H1 (cell line): ENCODE results near the gene KIF5C. TPM values are rescaled to one million over a fixed set of nuclear protein-coding genes. Genes with fewer than 3 reads are reported as not detected.

Experiments
- CTCF ChIA-PET: fragments of 300-600 bp; sonication (Branson Sonifier 250); formaldehyde crosslinking; loops from one replicate; lab custom pipeline; 2021; ENCODE audit not compliant: partially characterized antibody; lab: Charles Lee
- POLR2A ChIA-PET: fragments of 300-600 bp; sonication (Branson Sonifier 250); formaldehyde crosslinking; loops from one replicate; lab custom pipeline; 2021; ENCODE audit warnings: inconsistent platforms; ENCODE audit not compliant: partially characterized antibody; lab: Charles Lee
- DNase-seq, 2 experiments: peaks; one replicate each; pipeline versions ENCODE4 v3.0.0 to v3.0.0-alpha.2; 2010 to 2022; ENCODE audit warnings: low spot score in 2 of 2, low read depth in 1 of 2, mixed read lengths in 1 of 2
- FAIRE-seq: peaks from 2 replicates; lab custom pipeline; 2011; peaks lifted over from hg19 to GRCh38; lab: Jason Lieb, UNC
- H2AFZ ChIP-seq: 2 replicates; pipeline ENCODE4 v1.8.1; 2012; ENCODE audit warnings: low read length, inconsistent platforms
- H2AK5ac ChIP-seq: 2 replicates; pipeline ENCODE4 v1.6.1; 2013; ENCODE audit warnings: low read depth, low read length
- H2BK120ac ChIP-seq: replicated peaks from 2 replicates; pipeline ENCODE3; 2013; ENCODE audit warnings: low read depth, low read length, inconsistent platforms
- H2BK12ac ChIP-seq: 2 replicates; pipeline ENCODE4 v1.6.1; 2013; ENCODE audit warnings: low read depth, low read length
- H2BK15ac ChIP-seq: 2 replicates; pipeline ENCODE4 v1.6.1; 2013; ENCODE audit warnings: low read length
- H2BK20ac ChIP-seq: 2 replicates; pipeline ENCODE4 v1.6.1; 2013; ENCODE audit warnings: low read length
- H2BK5ac ChIP-seq: 2 replicates; pipeline ENCODE4 v1.6.1; 2013; ENCODE audit warnings: low read depth, low read length
- H3K14ac ChIP-seq: 2 replicates; pipeline ENCODE4 v1.6.1; 2013; ENCODE audit warnings: inconsistent platforms; ENCODE audit not compliant: insufficient read length
- H3K18ac ChIP-seq: 2 replicates; pipeline ENCODE4 v1.6.1; 2013; ENCODE audit warnings: low read length; ENCODE audit errors: extremely low read depth
- H3K23ac ChIP-seq: 2 replicates; pipeline ENCODE4 v1.6.1; 2013; ENCODE audit warnings: inconsistent platforms; ENCODE audit not compliant: insufficient read length
- H3K23me2 ChIP-seq: 2 replicates; pipeline ENCODE4 v1.6.1; 2013; ENCODE audit warnings: low read depth, low read length
- H3K27ac ChIP-seq: 2 replicates; pipeline ENCODE4 v1.6.1; 2011; ENCODE audit warnings: low read depth, low read length, inconsistent platforms
- H3K27me3 ChIP-seq, 4 experiments: replicated peaks in 1 of 4; 1 replicate in 1 of 4; 2 replicates in 3 of 4; pipeline versions ENCODE4 v1.6.1 to v1.8.1; 2011 to 2013; ENCODE audit warnings: low read length in 3 of 4, mild to moderate bottlenecking in 3 of 4, inconsistent platforms in 2 of 4, mixed read lengths in 2 of 4, moderate library complexity in 1 of 4; ENCODE audit not compliant: control insufficient read depth in 3 of 4, insufficient read depth in 3 of 4; ENCODE audit errors: extremely low read depth in 1 of 4
- H3K36me3 ChIP-seq, 4 experiments: 2 replicates each; pipeline versions ENCODE4 v1.6.1 to v1.8.1; 2011 to 2013; ENCODE audit warnings: mild to moderate bottlenecking in 4 of 4, low read length in 3 of 4, moderate library complexity in 2 of 4, control low read depth in 1 of 4, inconsistent platforms in 1 of 4; ENCODE audit not compliant: insufficient read depth in 4 of 4, control insufficient read depth in 2 of 4
- H3K4ac ChIP-seq: replicated peaks from 2 replicates; pipeline ENCODE3; 2013; ENCODE audit warnings: low read length, low read depth, mixed read lengths, inconsistent platforms; ENCODE audit not compliant: insufficient read length
- H3K4me1 ChIP-seq, 4 experiments: replicated peaks in 1 of 4; 1 replicate in 1 of 4; 2 replicates in 3 of 4; pipeline versions ENCODE4 v1.6.1 to v1.8.1; 2011 to 2013; ENCODE audit warnings: low read length in 3 of 4, inconsistent platforms in 2 of 4, mixed read lengths in 1 of 4; ENCODE audit not compliant: insufficient read depth in 4 of 4, control insufficient read depth in 3 of 4
- H3K4me2 ChIP-seq, 2 experiments: 2 replicates each; pipeline versions ENCODE4 v1.6.1 to v1.8.1; 2011 to 2013; ENCODE audit warnings: low read depth in 2 of 2, low read length in 2 of 2, control low read depth in 1 of 2, inconsistent platforms in 1 of 2, mild to moderate bottlenecking in 1 of 2; ENCODE audit not compliant: insufficient read depth in 1 of 2
- H3K4me3 ChIP-seq, 4 experiments: fragments of 200-600, 300-600 bp in 1 of 4; sonication (generic), shearing (Covaris generic), sonication (Bioruptor Twin) in 1 of 4; 2 replicates each; pipeline versions ENCODE4 v1.5.1 to v1.8.1; 2011 to 2016; ENCODE audit warnings: low read length in 4 of 4, low read depth in 3 of 4, control low read depth in 2 of 4, inconsistent platforms in 2 of 4, mild to moderate bottlenecking in 2 of 4, mixed read lengths in 1 of 4, moderate library complexity in 1 of 4; ENCODE audit not compliant: insufficient read depth in 2 of 4; ENCODE audit errors: extremely low read depth in 1 of 4
- H3K56ac ChIP-seq: replicated peaks from 2 replicates; pipeline ENCODE3; 2013; ENCODE audit warnings: low read depth, mild to moderate bottlenecking, mixed read lengths, low read length, inconsistent platforms; ENCODE audit not compliant: insufficient read length
- H3K79me1 ChIP-seq: 2 replicates; pipeline ENCODE4 v1.6.1; 2013; ENCODE audit warnings: low read depth, low read length, control low read depth
- H3K79me2 ChIP-seq, 2 experiments: 2 replicates each; pipeline versions ENCODE4 v1.6.1 to v1.8.1; 2012 to 2013; ENCODE audit warnings: low read length in 2 of 2, mild to moderate bottlenecking in 2 of 2, inconsistent platforms in 1 of 2; ENCODE audit not compliant: insufficient read depth in 2 of 2, control insufficient read depth in 1 of 2
- H3K9ac ChIP-seq, 4 experiments: replicated peaks in 1 of 4; 1 replicate in 1 of 4; 2 replicates in 3 of 4; pipeline versions ENCODE4 v1.6.1 to v1.8.1; 2011 to 2013; ENCODE audit warnings: low read depth in 3 of 4, low read length in 3 of 4, control low read depth in 2 of 4, mild to moderate bottlenecking in 2 of 4, moderate library complexity in 2 of 4, inconsistent platforms in 1 of 4; ENCODE audit errors: extremely low read depth in 1 of 4
- H3K9me3 ChIP-seq, 2 experiments: 2 replicates each; pipeline versions ENCODE4 v1.6.1 to v1.8.1; 2012 to 2013; ENCODE audit warnings: mild to moderate bottlenecking in 2 of 2, moderate library complexity in 2 of 2, control low read depth in 1 of 2, inconsistent platforms in 1 of 2, low read depth in 1 of 2, low read length in 1 of 2, mixed read lengths in 1 of 2; ENCODE audit not compliant: insufficient read depth in 2 of 2
- H4K20me1 ChIP-seq, 2 experiments: replicated peaks in 1 of 2; 2 replicates each; pipeline versions ENCODE3 to v1.8.1; 2011 to 2013; ENCODE audit warnings: inconsistent platforms in 2 of 2, low read length in 2 of 2, mild to moderate bottlenecking in 1 of 2; ENCODE audit not compliant: insufficient read depth in 2 of 2, control insufficient read depth in 1 of 2
- H4K5ac ChIP-seq: 2 replicates; pipeline ENCODE4 v1.6.1; 2013; ENCODE audit warnings: low read length, low read depth, mixed read lengths, inconsistent platforms; ENCODE audit not compliant: insufficient read length
- H4K8ac ChIP-seq: 2 replicates; pipeline ENCODE4 v1.8.0; 2013; ENCODE audit warnings: mild to moderate bottlenecking, moderate library complexity, low read length, inconsistent platforms; ENCODE audit not compliant: insufficient read depth; ENCODE audit errors: extremely low read depth
- H4K91ac ChIP-seq: replicated peaks from 2 replicates; pipeline ENCODE3; 2013; ENCODE audit warnings: low read length, mixed read lengths, inconsistent platforms; ENCODE audit not compliant: insufficient read length
- BACH1 ChIP-seq: IDR thresholded peaks from 2 replicates; pipeline ENCODE4 v1.6.1; 2012; ENCODE audit warnings: low read length, improper control_type of control experiment
- CEBPB ChIP-seq: IDR thresholded peaks from 2 replicates; pipeline ENCODE4 v1.6.1; 2012; ENCODE audit warnings: low read depth, low read length
- CHD1 ChIP-seq: IDR thresholded peaks from 2 replicates; pipeline ENCODE4 v1.6.1; 2012; ENCODE audit warnings: low read depth, low read length, improper control_type of control experiment
- CTBP2 ChIP-seq: IDR thresholded peaks from 2 replicates; pipeline ENCODE4 v1.7.0; 2011; ENCODE audit warnings: borderline replicate concordance, mild to moderate bottlenecking, moderate library complexity, mixed read lengths, low read length; ENCODE audit not compliant: insufficient read depth, insufficient read length
- EGR1 ChIP-seq: IDR thresholded peaks from 2 replicates; pipeline ENCODE4 v1.6.1; 2011; ENCODE audit warnings: low read depth, low read length, borderline replicate concordance
- EP300 ChIP-seq, 2 experiments: IDR thresholded peaks; 1 replicate in 1 of 2; 2 replicates in 1 of 2; pipeline ENCODE4 v1.6.1; 2011 to 2012; ENCODE audit warnings: low read depth in 2 of 2, low read length in 2 of 2, mild to moderate bottlenecking in 2 of 2, borderline replicate concordance in 1 of 2, inconsistent platforms in 1 of 2, moderate library complexity in 1 of 2
- HDAC6 ChIP-seq: IDR thresholded peaks from one replicate; pipeline ENCODE4 v1.7.1; 2012; ENCODE audit warnings: low read depth, mild to moderate bottlenecking, inconsistent platforms, low read length, moderate library complexity
- KDM4A ChIP-seq: IDR thresholded peaks from one replicate; pipeline ENCODE4 v1.7.1; 2012; ENCODE audit warnings: low read depth, mild to moderate bottlenecking, moderate library complexity, low read length, inconsistent platforms; ENCODE audit not compliant: severe bottlenecking
- MAFK ChIP-seq: IDR thresholded peaks from 2 replicates; pipeline ENCODE4 v1.6.1; 2012; ENCODE audit warnings: low read depth, mild to moderate bottlenecking, improper control_type of control experiment, low read length
- POU5F1 ChIP-seq: IDR thresholded peaks from 2 replicates; pipeline ENCODE4 v1.6.1; 2011; ENCODE audit warnings: low read depth, mild to moderate bottlenecking, low read length, moderate library complexity
- SAP30 ChIP-seq: fragments of 300-600 bp; sonication (generic); IDR thresholded peaks from 2 replicates; pipeline ENCODE4 v1.7.1; 2012; ENCODE audit warnings: low read length, moderate library complexity, mild to moderate bottlenecking, inconsistent platforms; ENCODE audit not compliant: insufficient read depth, insufficient replicate concordance
- SRF ChIP-seq: IDR thresholded peaks from 2 replicates; pipeline ENCODE4 v1.6.1; 2011; ENCODE audit warnings: mild to moderate bottlenecking, low read depth, low read length, moderate library complexity
- TAF1 ChIP-seq: IDR thresholded peaks from 2 replicates; pipeline ENCODE4 v1.6.1; 2011; ENCODE audit warnings: mild to moderate bottlenecking, low read depth, low read length
- TCF12 ChIP-seq: IDR thresholded peaks from 2 replicates; pipeline ENCODE4 v1.6.1; 2011; ENCODE audit warnings: low read depth, mild to moderate bottlenecking, low read length
- WGBS, 2 experiments: shearing (Covaris generic) in 1 of 2; methylation state at CpG; one replicate each; pipeline versions ENCODE4 v1.1.6 to v1.1.7; 2013 to 2015; ENCODE audit warnings: low lambda C conversion rate in 2 of 2, mixed read lengths in 2 of 2, inconsistent platforms in 1 of 2, low coverage in 1 of 2, missing lambda C conversion rate in 1 of 2; ENCODE audit not compliant: insufficient replicate concordance in 2 of 2, insufficient coverage in 1 of 2, insufficient read length in 1 of 2; ENCODE audit errors: extremely low coverage in 1 of 2, missing lambda C conversion rate in 1 of 2; 5-methylcytosine and 5-hydroxymethylcytosine counted together
- polyA plus RNA-seq, 7 experiments: library from polyadenylated mRNA; depleted of rRNA in 3 of 7; stranded (reverse) in 5 of 7; unstranded in 2 of 7; fragments of >200 nt in 5 of 7; fragments of 200-250 nt in 2 of 7; gene quantifications; 1 replicate in 5 of 7; 2 replicates in 1 of 7; 4 replicates in 1 of 7; pipeline versions ENCODE4 v1.2.1 to v1.2.3, GENCODE V29; 2011 to 2013; ENCODE audit warnings: missing spikeins in 2 of 7, mixed read lengths in 2 of 7
- total RNA-seq: library from RNA; stranded (reverse); fragmentation: NEBNext Ultra II Directional; extraction: Animal tissue kit (Norgen Biotek cat#: 25700); gene quantifications from 2 replicates; pipeline ENCODE4 v1.2.1, GENCODE V29; 2021

The KIF5C gene
- total and polyA plus RNA-seq, 2 of the 8 experiments (the other 6 are each of a cell fraction or from before 2014, with no cell fraction given): 16.3 to 66.4 TPM

DNA sequence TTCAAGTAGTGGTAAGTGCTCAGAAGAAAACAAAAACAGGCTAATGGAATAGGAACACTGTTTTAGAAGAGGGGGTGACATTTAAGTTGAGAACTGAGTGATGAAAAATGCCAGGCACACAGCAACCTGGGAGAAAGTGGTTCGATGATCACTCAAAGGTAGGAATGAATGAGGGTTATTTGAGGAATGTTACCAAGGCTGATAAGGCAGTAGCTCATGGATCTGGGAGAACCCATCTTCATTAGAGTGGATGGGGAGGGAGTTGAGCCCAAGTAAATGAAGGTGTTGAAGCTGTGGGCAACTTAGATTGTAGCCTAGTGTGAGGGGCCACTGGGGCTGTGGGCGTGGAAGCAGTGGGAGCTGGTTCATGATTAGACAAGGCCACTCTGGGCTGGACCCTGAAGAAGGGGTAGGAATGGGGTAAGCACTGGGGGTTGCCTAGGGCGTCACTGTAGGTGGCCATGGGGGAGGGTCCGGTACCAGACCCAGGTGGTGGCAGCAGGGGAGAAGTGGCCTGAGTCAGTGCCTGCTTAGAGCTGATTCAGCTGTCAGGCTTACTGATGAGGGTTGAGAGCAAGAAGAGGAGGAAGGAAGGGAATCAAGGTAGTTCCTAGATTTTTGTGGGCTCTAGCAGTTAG lies 141.0 kb downstream of the KIF5C start:
- no peak overlapping the region for H3K56ac ChIP-seq
- H3K79me1 ChIP-seq: no peaks in the 10 kb centered on the region; the same call in 1 of the 2 replicates
- H3K9me3 ChIP-seq: no peaks in the 10 kb centered on the region
- WGBS, 2 experiments: 89% methylated on average over 4 of the region's 4 CpGs; no CpG with 5 or more reads in 1 of the 2 experiments
- H3K4me3 ChIP-seq: no peak overlapping the region
- no peaks in the 10 kb centered on the region for H3K23me2 ChIP-seq
- H3K36me3 ChIP-seq: peaks cover 6 to 34% (median 9%) of the 10 kb centered on the region in 4 experiments
- no peak overlapping the region for H2AFZ ChIP-seq
- no peak overlapping the region for H3K27ac ChIP-seq
- no peak for FAIRE-seq
- H3K4me2 ChIP-seq: no peak overlapping the region
- no peak overlapping the region for H2BK12ac ChIP-seq
- H2BK120ac ChIP-seq: no peak overlapping the region
- H2BK20ac ChIP-seq: no peak overlapping the region
- ChIA-PET CTCF (interaction anchor here (0.9 to 14.6 kb wide), 21 partner anchors 15 to 553 kb away, joined by 3 to 277 read pairs (median 4); partner anchors contain the start of genes LYPD6 and LYPD6B), POLR2A (no interaction called here)
- peaks cover 0 to 2% (median 1%) of the 10 kb centered on the region in 4 experiments; a peak in 1 of 7 replicates for H3K4me1 ChIP-seq
- H3K27me3 ChIP-seq: no peaks in the 10 kb centered on the region
- H3K4ac ChIP-seq: no peak overlapping the region
- no peak for DNase-seq
- no peak overlapping the region for H4K91ac ChIP-seq
- no peak overlapping the region for H2BK15ac ChIP-seq
- H3K23ac ChIP-seq: no peak overlapping the region
- no peak overlapping the region for H3K14ac ChIP-seq
- H4K8ac ChIP-seq: no peak overlapping the region
- H4K5ac ChIP-seq: no peak overlapping the region
- no peak overlapping the region for H3K18ac ChIP-seq
- no peaks in the 10 kb centered on the region for H3K79me2 ChIP-seq
- H2BK5ac ChIP-seq: peak overlapping the region; percentile 37
- no peak overlapping the region for H2AK5ac ChIP-seq
- no peaks in the 10 kb centered on the region for H4K20me1 ChIP-seq
- no peak overlapping the region for H3K9ac ChIP-seq
- no peak for TF ChIP-seq CHD1
- TF ChIP-seq KDM4A: no peak
- no peak for TF ChIP-seq TCF12
- TF ChIP-seq MAFK: no peak
- TF ChIP-seq SAP30: no peak
- TF ChIP-seq EGR1: no peak
- no peak for TF ChIP-seq SRF
- no peak for TF ChIP-seq POU5F1
- no peak for TF ChIP-seq EP300 (IDR thresholded peaks at IDR 0.05; ENCODE audit: borderline replicate concordance in 1 of 2, low read depth in 2 of 2, low read length in 2 of 2)
- TF ChIP-seq CEBPB: no peak
- TF ChIP-seq CTBP2: no peak
- TF ChIP-seq TAF1: no peak
- no peak for TF ChIP-seq HDAC6
- TF ChIP-seq BACH1: no peak
